GM12878 (cell line): ENCODE data around the gene DCTPP1. TPM values are rescaled to one million over a fixed set of nuclear protein-coding genes. Genes with fewer than 3 reads are reported as not detected.

Experiments
- ATAC-seq: fragments of 200-7000 bp; cut with Tn5 transposase; 3 replicates; pipeline ENCODE4 v1.9.1; 2020; ENCODE audit warnings: mild to moderate bottlenecking, moderate library complexity
- BruUV-seq: library from RNA; stranded (reverse); fragments of 400-500 nt; replicated peaks from 2 replicates; lab custom pipeline; 2021; lab: Mats Ljungman, UMichigan
- CTCF ChIA-PET: fragments of 300-600 bp; sonication (Branson Sonifier 250); formaldehyde crosslinking; extraction: SDS; loops from one replicate; lab custom pipeline; 2021; ENCODE audit warnings: inconsistent platforms; lab: Yijun Ruan, JAX
- POLR2A ChIA-PET: fragments of 350-600 bp; formaldehyde crosslinking; extraction: SDS; loops from one replicate; lab custom pipeline; 2021; ENCODE audit warnings: inconsistent platforms; lab: Charles Lee
- RAD21 ChIA-PET: fragments of 300-600 bp; sonication (Branson Sonifier 250); formaldehyde crosslinking; loops from one replicate; lab custom pipeline; 2023; ENCODE audit warnings: antibody characterized with exemption; ENCODE audit not compliant: unreplicated experiment; lab: Charles Lee
- SMC1A ChIA-PET: fragments of 300-600 bp; sonication (Branson Sonifier 250); formaldehyde crosslinking; loops from one replicate; lab custom pipeline; 2023; ENCODE audit not compliant: unreplicated experiment, uncharacterized antibody; lab: Charles Lee
- DNase-seq: peaks from one replicate; pipeline ENCODE4 v3.0.0-alpha.2; 2011; ENCODE audit warnings: low read depth, low spot score
- FAIRE-seq: peaks from 3 replicates; lab custom pipeline; 2011; peaks lifted over from hg19 to GRCh38; lab: Jason Lieb, UNC
- H2AFZ ChIP-seq: 2 replicates; pipeline ENCODE4 v1.6.0; 2011; ENCODE audit warnings: low read depth, low read length, control low read depth; ENCODE audit not compliant: control insufficient read depth
- H3K27ac ChIP-seq: 2 replicates; pipeline ENCODE4 v1.5.1; 2011; ENCODE audit warnings: control low read depth; ENCODE audit not compliant: control insufficient read depth, insufficient read depth
- H3K27me3 ChIP-seq, 2 experiments: replicated peaks in 1 of 2; 2 replicates each; pipeline versions ENCODE4 v1.6.0 to v1.6.1; 2011; ENCODE audit warnings: low read length in 1 of 2; ENCODE audit not compliant: control insufficient read depth in 2 of 2, insufficient read depth in 2 of 2
- H3K36me3 ChIP-seq, 2 experiments: 2 replicates each; pipeline ENCODE4 v1.5.1; 2011; ENCODE audit warnings: low read length in 1 of 2; ENCODE audit not compliant: control insufficient read depth in 2 of 2, insufficient read depth in 2 of 2
- H3K4me1 ChIP-seq: 2 replicates; pipeline ENCODE4 v1.6.1; 2011; ENCODE audit warnings: mild to moderate bottlenecking, low read length, moderate library complexity, mixed read lengths; ENCODE audit not compliant: control insufficient read depth, insufficient read depth
- H3K4me2 ChIP-seq: 2 replicates; pipeline ENCODE4 v1.6.0; 2011; ENCODE audit warnings: control low read depth; ENCODE audit not compliant: control insufficient read depth, insufficient read depth
- H3K4me3 ChIP-seq: fragments of 200-600 bp; sonication (generic); 2 replicates; pipeline ENCODE4 v1.5.1; 2016
- H3K79me2 ChIP-seq: 2 replicates; pipeline ENCODE4 v1.6.0; 2011; ENCODE audit warnings: low read length; ENCODE audit not compliant: control insufficient read depth, insufficient read depth
- H3K9ac ChIP-seq: 2 replicates; pipeline ENCODE4 v1.8.0; 2011; ENCODE audit warnings: low read length, control low read depth, mixed read lengths; ENCODE audit not compliant: control insufficient read depth, insufficient read depth
- H3K9me3 ChIP-seq: replicated peaks from 3 replicates; pipeline ENCODE4 v1.5.1; 2011; ENCODE audit warnings: mild to moderate bottlenecking, low read length; ENCODE audit not compliant: control insufficient read depth, insufficient read depth
- H4K20me1 ChIP-seq: 2 replicates; pipeline ENCODE4 v1.6.0; 2011; ENCODE audit not compliant: control insufficient read depth, insufficient read depth
- CREB1 ChIP-seq: IDR thresholded peaks from 2 replicates; pipeline ENCODE4 v1.6.1; 2012; ENCODE audit warnings: low read depth, mild to moderate bottlenecking, inconsistent platforms
- IKZF1 ChIP-seq: fragments of 450-650 bp; conservative IDR thresholded peaks from 2 replicates; pipeline ENCODE4 v1.6.1; 2017; ENCODE audit warnings: antibody characterized with exemption, mild to moderate bottlenecking
- IKZF2 ChIP-seq, 2 experiments: fragments of 450-650 bp; IDR thresholded peaks; 2 replicates each; pipeline ENCODE4 v1.6.1; 2017; ENCODE audit warnings: mild to moderate bottlenecking in 2 of 2, moderate library complexity in 2 of 2
- PAX5 ChIP-seq: IDR thresholded peaks from 2 replicates; pipeline ENCODE4 v1.6.1; 2011; ENCODE audit warnings: low read depth, low read length, borderline replicate concordance
- PAX8 ChIP-seq: fragments of 450-650 bp; IDR thresholded peaks from 2 replicates; pipeline ENCODE4 v1.6.1; 2017; ENCODE audit warnings: mild to moderate bottlenecking, moderate library complexity
- POLR2AphosphoS5 ChIP-seq: IDR thresholded peaks from 2 replicates; pipeline ENCODE4 v1.6.1; 2011; ENCODE audit warnings: mild to moderate bottlenecking, low read length, inconsistent platforms
- PRDM15 ChIP-seq: fragments of 450-650 bp; formaldehyde crosslinking; IDR thresholded peaks from 2 replicates; pipeline ENCODE4 v1.4.0; 2020; ENCODE audit warnings: mild to moderate bottlenecking, moderate library complexity
- STAT1 ChIP-seq: fragments of 450-650 bp; conservative IDR thresholded peaks from 2 replicates; pipeline ENCODE4 v1.6.1; 2014; ENCODE audit warnings: antibody characterized with exemption, mild to moderate bottlenecking
- TCF3 ChIP-seq: IDR thresholded peaks from 2 replicates; pipeline ENCODE4 v1.6.1; 2012; ENCODE audit warnings: low read depth, mild to moderate bottlenecking, low read length, borderline replicate concordance; ENCODE audit not compliant: insufficient read depth
- WRNIP1 ChIP-seq: IDR thresholded peaks from 2 replicates; pipeline ENCODE4 v1.6.1; 2011; ENCODE audit warnings: low read depth, low read length, improper control_type of control experiment, borderline replicate concordance
- WGBS: methylation state at CpG from one replicate; pipeline ENCODE4 v1.1.6; 2016; ENCODE audit warnings: low lambda C conversion rate; ENCODE audit not compliant: insufficient replicate concordance, insufficient coverage; ENCODE audit errors: missing lambda C conversion rate; 5-methylcytosine and 5-hydroxymethylcytosine counted together
- in situ Hi-C: fragments of 300-500 bp; cut with MboI; formaldehyde crosslinking; loops from 9 replicates; pipeline ENCODE4 v1.14.3; 2018; ENCODE audit warnings: mixed read lengths
- intact Hi-C: fragments of 100-400 bp; cut with micrococcal nuclease; formaldehyde crosslinking; loops from one replicate; pipeline ENCODE4 v1.14.2; 2022; ENCODE audit not compliant: unreplicated experiment
- polyA plus RNA-seq, 11 experiments: library from polyadenylated mRNA; depleted of rRNA in 4 of 11; unstranded in 6 of 11; stranded (reverse) in 5 of 11; fragments of >200 nt; fragmentation: Nextera tagmentation in 4 of 11; fragmentation: Illumina TruSeq in 1 of 11; extraction: Ambion mirVana in 4 of 11; extraction: Trizol in 1 of 11; gene quantifications; 1 replicate in 1 of 11; 2 replicates in 10 of 11; pipeline versions ENCODE4 v1.2.1 to v1.2.3, GENCODE V29; 2011 to 2016; ENCODE audit warnings: inconsistent platforms in 2 of 11, missing spikeins in 2 of 11, low read depth in 1 of 11
- total RNA-seq, 4 experiments: library from RNA; depleted of rRNA in 3 of 4; stranded (reverse); fragments of >200 nt in 3 of 4; fragmentation: Illumina TruSeq in 1 of 4; extraction: Trizol in 1 of 4; gene quantifications; 2 replicates each; pipeline versions ENCODE4 v1.2.1 to v1.2.3, GENCODE V29; 2013 to 2021

DCTPP1 gene
- total and polyA plus RNA-seq, 10 of the 15 experiments (the other 5 are each of a cell fraction or from before 2014, with no cell fraction given): 72.1 to 266 (median 157) TPM

DNA sequence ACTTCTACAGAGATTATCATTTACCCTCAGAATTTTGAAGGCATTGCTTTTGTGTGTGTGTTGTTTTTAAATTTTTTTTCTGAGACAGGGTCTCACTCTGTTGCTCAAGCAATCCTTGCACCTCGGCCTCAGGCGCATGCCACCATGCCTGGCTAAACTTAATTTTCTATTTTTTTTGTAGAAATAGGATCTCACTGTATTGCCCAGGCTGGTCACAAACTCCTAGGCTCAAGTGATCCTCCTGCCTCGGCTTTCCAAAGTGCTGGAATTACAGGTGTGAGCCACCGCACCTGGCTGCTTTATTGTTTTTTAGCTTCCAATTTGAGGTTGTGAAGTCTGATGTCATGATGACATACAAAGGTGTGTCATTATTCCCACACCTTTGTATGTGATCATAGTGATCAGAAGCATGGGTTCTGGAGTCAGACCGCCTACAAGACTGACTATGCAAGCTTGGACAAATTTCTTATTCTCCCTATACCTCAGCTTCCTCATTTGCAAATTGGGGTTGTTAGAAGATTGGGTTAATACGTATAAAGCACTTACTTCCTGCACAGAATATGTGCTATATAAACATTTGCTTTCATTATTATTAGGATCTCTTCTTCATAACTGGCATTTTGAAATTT lies 10.0 kb upstream of the DCTPP1 start:
- Histone ChIP-seq H3K79me2 (peaks cover 9% of the 10 kb centered on the region), H3K36me3 (peaks cover 0 to 2% of the 10 kb centered on the region in 2 experiments; a peak in 2 of 4 replicates), H3K9ac (no peak overlapping the region), H3K4me2 (no peak overlapping the region), H3K9me3 (no peaks in the 10 kb centered on the region), H3K27ac (no peak overlapping the region), H2AFZ (no peak overlapping the region)
- 54% methylated on average over 6 of the region's 6 CpGs for WGBS
- in situ Hi-C loops: no loop called here
- ChIA-PET CTCF (interaction anchor here (0.5 to 1.8 kb wide), 6 partner anchors 9 to 172 kb away, joined by 3 to 9 read pairs (median 6); partner anchors contain the start of gene DCTPP1), POLR2A (interaction anchor here (0.6 to 2.6 kb wide), 5 partner anchors 9 to 158 kb away, joined by 3 to 10 read pairs (median 6); no protein-coding TSS in a partner anchor), RAD21 (interaction anchor here (1.9 to 2.5 kb wide), 2 partner anchors 10 to 16 kb away, joined by 5 to 10 read pairs; partner anchors contain the start of gene DCTPP1), SMC1A (interaction anchor here (0.6 to 4.1 kb wide), 5 partner anchors 9 to 95 kb away, joined by 3 to 18 read pairs (median 9); partner anchors contain the start of genes DCTPP1, ITGAL and ZNF747)
- no TSS peak for BruUV-seq
- FAIRE-seq: no peak
- peak; percentile 55 for ATAC-seq
- TF ChIP-seq IKZF1: 0 out of 2 replicates have a peak, but pooled peaks have one; percentile 21
- TF ChIP-seq IKZF2 (IDR thresholded peaks at IDR 0.05): peak in 1 of 2 experiments; percentile 20; a peak in 1 of 4 replicates
- no peak for TF ChIP-seq TCF3
- no peak for TF ChIP-seq WRNIP1
- no peak for TF ChIP-seq PAX5
- no peak for TF ChIP-seq PAX8
- TF ChIP-seq STAT1: no peak
- TF ChIP-seq CREB1: peak; percentile 86
- TF ChIP-seq POLR2AphosphoS5: no peak
- no peak for TF ChIP-seq PRDM15 (CRISPR knock-in tag)
- TF ChIP-seq, all 136 proteins: peak for 3
- intact Hi-C loops: no loop called here
- Histone ChIP-seq H3K4me1 (peaks cover 15% of the 10 kb centered on the region), H3K27me3 (no peaks in the 10 kb centered on the region), H4K20me1 (no peaks in the 10 kb centered on the region), H3K4me3 (no peak overlapping the region)
- no peak for DNase-seq
